ENCODE measurements around the gene SBSN.

Gene SBSN

GRCh38 chr19:35521124-35521743 lies 6.9 kb downstream of the SBSN start:
- no peak overlapping the region for H3K4me3 ChIP-seq (ENCODE audit: low read depth, low read length)
- POLR2A ChIA-PET: interaction anchor here (0.6 kb wide), 1 partner anchor 98 kb away, joined by 3 read pairs; no protein-coding TSS in a partner anchor
- DNase-seq (ENCODE audit: low read depth, low spot score): no peak
- CTCF ChIA-PET: interaction anchor here (1.7 to 8.5 kb wide), 2 partner anchors 12 to 27 kb away, joined by 9 to 42 read pairs; no protein-coding TSS in a partner anchor
- TF ChIP-seq CTCF (IDR thresholded peaks at IDR 0.05; ENCODE audit: insufficient read depth, low read length, missing control alignments): no peak

GRCh38 chr19:35519291-35519690 lies 8.8 kb downstream of the SBSN start:
- H3K4me3 ChIP-seq (ENCODE audit: low read depth, low read length): no peak overlapping the region
- no peak for DNase-seq (ENCODE audit: low read depth, low spot score)
- POLR2A ChIA-PET: no interaction called here
- TF ChIP-seq CTCF (IDR thresholded peaks at IDR 0.05; ENCODE audit: insufficient read depth, low read length, missing control alignments): no peak
- CTCF ChIA-PET: interaction anchor here (8.5 kb wide), 1 partner anchor 10 kb away, joined by 42 read pairs; no protein-coding TSS in a partner anchor

GRCh38 chr19:35518313-35518712 lies 9.8 kb downstream of the SBSN start:
- no peak for TF ChIP-seq CTCF (IDR thresholded peaks at IDR 0.05; ENCODE audit: insufficient read depth, low read length, missing control alignments)
- DNase-seq (ENCODE audit: low read depth, low spot score): peak; percentile 90
- CTCF ChIA-PET: interaction anchor here (0.9 to 8.5 kb wide), 3 partner anchors 9 to 31 kb away, joined by 4 to 42 read pairs (median 27); no protein-coding TSS in a partner anchor
- POLR2A ChIA-PET: no interaction called here
- H3K4me3 ChIP-seq (ENCODE audit: low read depth, low read length): no peak overlapping the region

- ChIA-PET CTCF (interaction anchor here (4.8 to 8.5 kb wide), 2 partner anchors 8 to 32 kb away, joined by 27 to 42 read pairs; no protein-coding TSS in a partner anchor), POLR2A (no interaction called here)
- no peak overlapping the region for H3K4me3 ChIP-seq (ENCODE audit: low read depth, low read length)
- DNase-seq (ENCODE audit: low read depth, low spot score): no peak
- TF ChIP-seq CTCF (IDR thresholded peaks at IDR 0.05; ENCODE audit: insufficient read depth, low read length, missing control alignments): no peak
Measured at GRCh38 chr19:35517342-35517741, 10.8 kb downstream of the SBSN start.

GRCh38 chr19:35516310-35516709 lies 11.8 kb downstream of the SBSN start:
- ChIA-PET CTCF (interaction anchor here (1.1 to 8.5 kb wide), 5 partner anchors 7 to 163 kb away, joined by 3 to 42 read pairs (median 5); no protein-coding TSS in a partner anchor), POLR2A (no interaction called here)
- no peak for DNase-seq (ENCODE audit: low read depth, low spot score)

More at GRCh38 chr19:35516310-35516709, 11.8 kb downstream of the SBSN start:
- no peak overlapping the region for H3K4me3 ChIP-seq (ENCODE audit: low read depth, low read length)
- no peak for TF ChIP-seq CTCF (IDR thresholded peaks at IDR 0.05; ENCODE audit: insufficient read depth, low read length, missing control alignments)
